ENCODE data around the gene GPR158. TPM values are rescaled to one million over a fixed set of nuclear protein-coding genes. Genes with fewer than 3 reads are reported as not detected.
"Not testable (repeated sequence)": the region's sequence is repeated elsewhere in the genome, so short reads cannot be mapped to it uniquely, and the experiment has no call there.

Gene GPR158, protein sequence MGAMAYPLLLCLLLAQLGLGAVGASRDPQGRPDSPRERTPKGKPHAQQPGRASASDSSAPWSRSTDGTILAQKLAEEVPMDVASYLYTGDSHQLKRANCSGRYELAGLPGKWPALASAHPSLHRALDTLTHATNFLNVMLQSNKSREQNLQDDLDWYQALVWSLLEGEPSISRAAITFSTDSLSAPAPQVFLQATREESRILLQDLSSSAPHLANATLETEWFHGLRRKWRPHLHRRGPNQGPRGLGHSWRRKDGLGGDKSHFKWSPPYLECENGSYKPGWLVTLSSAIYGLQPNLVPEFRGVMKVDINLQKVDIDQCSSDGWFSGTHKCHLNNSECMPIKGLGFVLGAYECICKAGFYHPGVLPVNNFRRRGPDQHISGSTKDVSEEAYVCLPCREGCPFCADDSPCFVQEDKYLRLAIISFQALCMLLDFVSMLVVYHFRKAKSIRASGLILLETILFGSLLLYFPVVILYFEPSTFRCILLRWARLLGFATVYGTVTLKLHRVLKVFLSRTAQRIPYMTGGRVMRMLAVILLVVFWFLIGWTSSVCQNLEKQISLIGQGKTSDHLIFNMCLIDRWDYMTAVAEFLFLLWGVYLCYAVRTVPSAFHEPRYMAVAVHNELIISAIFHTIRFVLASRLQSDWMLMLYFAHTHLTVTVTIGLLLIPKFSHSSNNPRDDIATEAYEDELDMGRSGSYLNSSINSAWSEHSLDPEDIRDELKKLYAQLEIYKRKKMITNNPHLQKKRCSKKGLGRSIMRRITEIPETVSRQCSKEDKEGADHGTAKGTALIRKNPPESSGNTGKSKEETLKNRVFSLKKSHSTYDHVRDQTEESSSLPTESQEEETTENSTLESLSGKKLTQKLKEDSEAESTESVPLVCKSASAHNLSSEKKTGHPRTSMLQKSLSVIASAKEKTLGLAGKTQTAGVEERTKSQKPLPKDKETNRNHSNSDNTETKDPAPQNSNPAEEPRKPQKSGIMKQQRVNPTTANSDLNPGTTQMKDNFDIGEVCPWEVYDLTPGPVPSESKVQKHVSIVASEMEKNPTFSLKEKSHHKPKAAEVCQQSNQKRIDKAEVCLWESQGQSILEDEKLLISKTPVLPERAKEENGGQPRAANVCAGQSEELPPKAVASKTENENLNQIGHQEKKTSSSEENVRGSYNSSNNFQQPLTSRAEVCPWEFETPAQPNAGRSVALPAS (N-terminal part only)
- not detected for polyA plus RNA-seq (2013, experiment 1 of 2; ENCODE audit: insufficient read length)
- 0.06 TPM for polyA plus RNA-seq (2013, experiment 2 of 2; ENCODE audit: insufficient read length)

DNA sequence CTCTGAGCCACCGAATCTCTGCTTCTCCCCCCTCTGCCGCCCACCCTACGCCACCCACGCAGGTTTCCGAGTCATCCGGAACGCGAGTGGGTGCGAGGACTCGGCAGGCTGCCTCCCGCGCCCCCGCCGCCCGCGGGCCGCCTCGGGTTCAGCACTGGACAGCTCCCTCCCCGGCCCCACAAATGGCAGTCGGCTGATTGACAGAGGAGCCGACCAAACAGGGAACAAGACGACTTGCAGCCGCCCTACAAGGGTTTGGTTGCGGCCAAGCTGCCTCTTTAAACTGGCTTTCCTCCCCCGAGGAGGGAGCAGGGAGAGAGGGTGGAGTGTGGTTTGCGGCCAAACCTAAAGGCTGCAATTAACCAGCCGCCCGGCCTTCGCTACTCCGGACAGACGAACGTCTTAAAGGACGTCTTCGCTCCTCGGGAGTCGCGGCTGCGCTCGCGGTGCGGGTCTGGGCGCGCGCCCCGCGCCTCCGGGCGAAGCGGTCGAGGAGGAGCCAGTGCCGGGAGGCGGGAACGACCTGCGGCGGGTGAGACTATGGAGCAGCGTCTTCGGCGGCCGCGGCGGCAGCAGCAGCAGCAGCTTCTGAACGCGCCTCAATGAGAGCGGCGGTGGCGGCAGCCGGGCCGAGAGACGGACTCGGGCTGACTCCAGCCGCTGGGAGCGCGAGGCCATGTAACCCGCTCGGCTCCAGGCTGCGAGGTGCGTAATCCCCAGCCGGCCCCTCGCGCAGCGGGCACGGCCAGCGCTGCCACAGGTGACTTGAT, at the start of gene GPR158:
GPR158 (plus strand) TSS at position 541 of the 770 bp plus-strand sequence. CDS start 420 bp downstream, outside the sequence.
- peak; percentile 95 for DNase-seq

DNA sequence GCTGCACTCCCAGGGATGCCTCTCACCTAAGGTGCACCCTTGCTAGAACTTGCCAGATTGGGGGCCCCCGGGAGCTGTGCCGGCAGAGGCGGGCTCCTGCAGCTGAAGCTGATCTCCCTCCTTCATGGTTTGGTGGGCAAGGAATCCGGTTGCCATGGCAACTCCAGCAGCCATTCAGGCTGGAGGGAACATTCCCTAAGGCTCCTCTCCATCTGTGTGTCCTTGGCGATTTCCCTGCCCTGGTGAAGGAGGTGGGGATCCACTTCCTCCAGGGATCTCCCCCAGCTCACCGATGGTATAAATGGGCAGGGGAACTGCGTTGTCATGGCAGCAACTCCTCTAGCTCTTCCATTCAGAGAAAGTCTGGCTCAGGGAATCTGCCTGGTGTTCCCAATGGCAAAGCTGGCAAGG, 49.6 kb upstream of the GPR158 start:
- DNase-seq = no peak

DNA sequence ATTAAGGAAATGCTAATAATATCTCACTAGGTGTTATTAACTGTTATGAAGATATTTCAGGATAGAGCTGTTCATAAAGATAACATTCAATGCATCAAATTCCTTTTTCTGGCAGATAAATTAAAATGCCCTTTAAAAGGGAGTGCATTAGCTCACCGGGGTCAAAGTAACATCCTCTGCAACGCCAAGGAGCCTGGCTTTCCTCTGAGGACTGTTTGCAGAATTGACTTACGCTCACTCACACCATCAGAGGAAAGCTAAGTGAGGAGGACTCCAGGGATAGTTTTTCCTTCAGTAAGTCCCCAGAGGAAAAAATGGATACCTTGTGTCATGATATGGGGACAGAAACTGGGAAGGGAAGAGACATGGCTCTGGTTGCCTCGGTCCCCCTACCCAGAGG, 45.2 kb upstream of the GPR158 start:
- DNase-seq = no peak

DNA sequence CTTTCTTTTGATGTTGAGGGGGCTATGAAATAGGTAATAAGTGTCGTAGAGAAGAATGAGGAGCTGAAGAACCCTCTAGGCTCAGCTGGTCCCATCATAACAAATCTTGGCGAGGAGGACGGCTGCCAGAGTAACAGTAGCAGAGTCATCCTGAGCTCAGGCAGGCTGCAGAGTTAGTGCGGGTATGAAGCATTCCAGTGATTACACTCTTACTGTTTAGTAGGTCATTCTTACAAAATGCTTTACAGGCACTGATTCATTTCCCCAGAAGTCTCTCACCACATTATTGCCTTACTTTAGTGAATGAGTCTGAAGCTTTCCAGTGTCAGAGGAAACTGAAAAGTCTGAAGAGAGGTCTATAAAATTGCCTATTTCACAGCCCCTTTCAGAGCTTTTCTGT, 43.9 kb upstream of the GPR158 start:
- DNase-seq = no peak

DNA sequence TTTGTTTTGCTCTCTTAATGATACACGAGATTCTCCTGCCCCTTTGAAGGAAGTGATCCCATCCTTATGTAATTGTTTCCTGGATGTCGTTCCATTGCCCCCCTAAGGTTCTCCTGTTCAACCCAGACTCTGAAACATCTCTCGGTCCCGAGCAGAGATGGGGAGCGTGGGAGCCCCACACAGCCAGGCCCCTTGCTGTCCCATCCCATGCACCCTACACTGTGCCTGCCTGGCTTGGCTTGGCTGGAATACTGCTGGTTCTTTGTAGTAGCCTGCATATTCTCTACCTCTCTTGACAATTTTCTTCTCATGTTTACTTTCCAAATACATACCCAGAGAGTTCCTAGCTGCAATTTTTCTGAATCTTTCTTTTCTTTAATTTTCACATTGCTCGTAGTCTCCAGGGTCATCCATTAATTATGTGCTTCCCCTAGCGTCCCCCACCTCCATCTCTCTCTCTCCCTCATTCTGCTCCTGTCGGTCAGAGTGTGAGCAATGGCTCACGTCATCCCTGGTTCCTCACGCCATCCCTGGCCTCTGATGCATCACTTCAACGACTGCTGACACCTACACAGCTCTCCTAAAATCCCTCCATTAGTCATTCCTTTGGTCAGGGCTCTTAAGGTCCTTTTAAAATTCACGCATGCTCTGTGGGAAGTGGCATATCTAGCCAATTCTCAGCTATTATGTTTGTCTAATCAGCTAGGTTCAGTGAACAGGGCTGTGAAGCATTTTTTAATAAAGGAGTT, 32.5 kb upstream of the GPR158 start:
- DNase-seq = no peak

DNA sequence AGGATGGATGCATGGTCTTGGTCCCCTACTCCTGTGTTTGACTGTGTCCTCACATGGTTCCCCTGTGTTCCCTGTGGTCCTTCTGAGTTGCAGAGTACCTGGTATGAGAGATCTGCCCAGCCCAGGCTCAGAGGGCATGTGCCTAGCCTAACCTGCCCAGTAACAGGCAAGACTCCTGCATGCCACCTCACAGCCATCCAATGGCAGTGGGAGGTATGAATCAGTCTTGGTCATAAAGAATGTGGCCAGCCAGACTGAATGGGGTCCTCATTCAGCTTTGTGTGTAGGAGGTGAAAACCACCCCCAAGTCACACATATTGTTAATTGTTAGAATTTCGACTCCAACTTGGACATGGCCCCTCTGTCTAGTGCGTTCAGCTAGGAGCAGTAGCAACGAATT, 17.2 kb upstream of the GPR158 start:
- DNase-seq = no peak

DNA sequence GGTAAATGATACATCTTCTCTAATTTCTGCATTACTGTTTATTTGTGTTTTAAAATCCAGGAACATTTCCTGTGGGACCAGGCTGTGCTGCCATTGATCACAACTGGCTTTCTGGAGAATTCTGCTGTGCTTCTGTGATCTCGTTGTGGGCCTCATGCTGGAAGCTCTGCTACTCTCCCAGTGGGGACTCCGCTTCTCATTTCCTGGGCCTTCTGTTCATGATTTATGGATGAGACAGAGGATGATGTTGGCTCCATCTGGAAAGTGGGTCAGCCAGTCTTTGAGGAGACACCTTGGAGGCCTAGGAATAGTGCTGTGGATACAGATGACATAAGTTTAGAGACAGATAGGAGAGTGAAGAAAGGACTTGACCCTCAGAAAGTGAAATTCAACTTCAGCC, 15.2 kb upstream of the GPR158 start:
- no peak for DNase-seq

DNA sequence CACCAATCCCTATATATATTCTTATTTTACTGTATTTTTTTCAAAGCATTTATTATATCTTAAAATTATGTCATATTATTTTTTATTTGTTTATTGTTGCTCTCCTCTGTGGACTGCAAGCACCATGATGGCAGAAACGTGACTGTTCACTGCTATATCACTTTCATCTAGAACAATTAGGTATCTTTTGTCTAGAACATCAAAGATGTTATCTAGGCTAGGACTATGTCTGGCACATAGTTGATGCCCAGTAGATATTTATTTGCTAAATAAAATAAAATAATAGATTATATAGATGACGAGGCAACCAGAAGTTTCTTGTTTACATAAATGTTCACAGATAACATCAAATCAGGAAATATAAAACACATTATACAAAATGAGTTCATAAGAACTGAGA, 12.4 kb upstream of the GPR158 start:
- DNase-seq = no peak

DNA sequence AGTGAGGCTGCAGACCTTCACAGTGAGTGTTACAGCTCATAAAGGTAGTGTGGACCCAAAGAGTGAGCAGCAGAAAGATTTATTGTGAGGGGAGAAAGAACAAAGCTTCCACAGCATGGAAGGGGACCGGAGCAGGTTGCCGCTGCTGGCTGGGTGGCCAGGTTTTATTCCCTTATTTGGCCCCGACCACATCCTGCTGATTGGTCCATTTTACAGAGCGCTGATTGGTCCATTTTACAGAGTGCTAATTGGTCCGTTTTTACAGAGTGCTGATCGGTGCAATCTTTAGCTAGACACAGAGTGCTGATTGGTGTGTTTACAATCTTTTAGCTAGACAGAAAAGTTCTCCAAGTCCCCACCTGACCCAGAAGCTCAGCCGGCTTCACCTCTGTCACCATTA, 11.3 kb upstream of the GPR158 start:
- not testable (repeated sequence) for DNase-seq

DNA sequence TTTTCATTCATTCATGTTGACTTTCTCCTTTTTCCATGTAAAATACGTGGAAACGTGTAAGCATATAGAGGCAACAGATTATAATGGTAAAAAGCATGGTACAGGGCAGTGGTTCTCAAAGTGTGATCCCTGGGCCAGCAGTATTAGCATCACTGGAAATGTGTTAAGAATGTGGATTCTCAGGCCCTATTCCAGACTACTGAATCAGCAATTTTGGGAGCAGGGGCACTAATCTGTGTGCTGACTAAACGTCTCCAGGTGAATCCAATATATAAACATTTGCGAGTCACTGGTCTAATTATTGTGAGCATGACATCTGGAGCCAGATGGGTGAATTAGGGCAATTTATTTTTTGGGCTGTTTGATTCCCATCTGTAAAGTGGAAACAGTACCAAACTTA, 5.1 kb upstream of the GPR158 start:
- DNase-seq = no peak

DNA sequence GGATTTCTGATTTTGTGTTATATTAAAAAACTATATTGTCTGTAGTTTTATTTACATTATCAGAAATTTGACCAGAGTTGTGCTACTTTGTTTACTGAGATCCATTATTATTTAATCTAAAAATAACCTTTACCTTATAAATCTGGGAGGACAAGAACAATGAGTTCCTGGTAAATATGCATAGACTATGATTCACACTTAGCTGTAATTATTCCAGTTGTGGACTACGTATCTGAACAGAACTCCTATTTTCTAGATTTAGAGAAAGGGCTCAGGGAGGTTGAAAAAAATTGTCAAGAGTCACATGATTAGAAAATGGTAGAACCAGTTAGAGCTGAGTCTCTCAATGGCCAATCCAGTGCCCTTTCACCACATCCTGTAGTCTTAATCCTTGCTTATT, 4.2 kb upstream of the GPR158 start:
- DNase-seq = no peak

DNA sequence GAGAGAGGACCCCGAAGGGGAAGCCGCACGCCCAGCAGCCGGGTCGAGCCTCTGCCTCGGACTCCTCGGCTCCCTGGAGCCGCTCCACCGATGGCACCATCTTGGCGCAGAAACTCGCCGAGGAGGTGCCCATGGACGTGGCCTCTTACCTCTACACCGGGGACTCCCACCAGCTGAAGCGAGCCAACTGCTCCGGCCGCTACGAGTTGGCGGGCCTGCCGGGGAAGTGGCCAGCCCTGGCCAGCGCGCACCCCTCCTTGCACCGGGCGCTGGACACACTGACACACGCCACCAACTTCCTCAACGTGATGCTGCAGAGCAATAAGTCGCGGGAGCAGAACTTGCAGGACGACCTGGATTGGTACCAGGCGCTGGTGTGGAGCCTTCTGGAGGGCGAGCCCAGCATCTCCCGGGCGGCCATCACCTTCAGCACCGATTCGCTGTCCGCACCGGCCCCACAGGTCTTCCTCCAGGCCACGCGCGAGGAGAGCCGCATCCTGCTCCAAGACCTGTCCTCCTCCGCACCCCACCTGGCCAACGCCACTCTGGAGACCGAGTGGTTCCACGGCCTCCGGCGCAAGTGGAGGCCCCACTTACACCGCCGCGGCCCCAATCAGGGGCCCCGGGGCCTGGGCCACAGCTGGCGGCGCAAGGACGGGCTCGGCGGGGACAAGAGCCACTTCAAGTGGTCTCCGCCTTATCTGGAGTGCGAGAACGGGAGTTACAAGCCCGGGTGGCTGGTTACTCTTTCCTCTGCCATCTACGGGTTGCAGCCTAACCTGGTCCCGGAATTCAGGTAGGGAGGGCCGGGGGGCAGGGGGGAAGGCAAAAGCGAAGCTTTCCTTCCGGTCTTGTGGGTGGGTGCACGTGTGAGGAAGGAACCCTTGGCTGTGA, 973 bp downstream of the GPR158 start:
- no peak for DNase-seq

DNA sequence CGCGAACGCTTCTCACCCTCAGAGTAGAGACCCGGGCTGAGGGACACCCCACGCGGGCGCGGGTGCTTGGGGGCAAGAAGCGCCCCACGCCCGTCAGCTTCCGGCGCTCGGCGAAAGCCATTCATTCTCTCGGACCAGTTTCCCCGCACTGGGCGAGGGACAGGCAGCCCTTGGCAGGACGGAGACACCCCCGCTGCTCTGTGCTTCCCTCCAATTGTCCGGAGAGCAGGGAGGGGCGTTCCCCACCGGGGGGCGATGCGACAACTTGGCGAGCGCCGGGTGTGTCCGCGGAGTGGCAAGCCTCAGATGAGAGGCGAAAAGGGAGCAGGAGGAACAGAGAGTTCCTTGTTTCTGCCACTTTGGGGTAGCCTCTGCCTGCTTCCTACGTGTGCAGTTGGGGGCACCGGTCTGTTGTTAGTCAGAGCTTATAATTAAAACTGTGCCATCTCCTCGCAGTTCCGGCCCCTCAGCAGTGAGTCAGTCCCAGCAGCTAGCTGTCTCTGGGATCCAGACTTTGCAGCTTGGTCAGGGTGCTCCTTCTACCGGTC, 1.7 kb downstream of the GPR158 start:
- no peak for DNase-seq

DNA sequence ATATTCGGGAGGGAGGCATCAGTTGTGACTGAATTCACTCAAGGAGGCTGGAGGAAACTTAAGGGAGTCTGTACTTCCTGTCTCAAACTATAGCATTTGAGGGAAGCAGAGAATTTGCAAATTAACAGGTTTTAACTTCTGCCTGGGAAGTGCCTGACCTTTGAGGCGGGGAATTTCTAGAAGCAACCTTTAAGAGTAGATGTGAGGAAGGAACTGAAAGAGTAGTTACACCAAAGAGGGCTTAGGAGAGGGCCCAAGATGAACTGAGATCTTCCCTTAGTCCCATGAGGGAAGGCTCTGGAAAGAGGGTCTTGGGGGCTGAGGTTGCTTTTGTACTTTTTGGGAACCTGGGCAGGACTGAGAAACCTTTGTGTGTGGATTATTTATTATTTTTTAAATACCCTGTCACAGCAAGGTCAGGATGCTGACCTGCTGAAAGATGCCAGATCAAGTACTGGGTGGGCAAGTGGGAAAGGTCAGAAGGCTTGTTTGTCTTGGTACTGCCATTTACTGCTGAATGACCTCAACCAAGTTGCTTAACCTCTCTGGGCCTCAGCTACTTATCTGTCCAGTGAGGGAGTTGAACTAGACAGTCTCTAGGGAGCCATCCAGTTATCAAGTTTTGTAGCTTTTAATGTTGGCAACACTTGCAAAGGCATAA, 2.4 kb downstream of the GPR158 start:
- no peak for DNase-seq

DNA sequence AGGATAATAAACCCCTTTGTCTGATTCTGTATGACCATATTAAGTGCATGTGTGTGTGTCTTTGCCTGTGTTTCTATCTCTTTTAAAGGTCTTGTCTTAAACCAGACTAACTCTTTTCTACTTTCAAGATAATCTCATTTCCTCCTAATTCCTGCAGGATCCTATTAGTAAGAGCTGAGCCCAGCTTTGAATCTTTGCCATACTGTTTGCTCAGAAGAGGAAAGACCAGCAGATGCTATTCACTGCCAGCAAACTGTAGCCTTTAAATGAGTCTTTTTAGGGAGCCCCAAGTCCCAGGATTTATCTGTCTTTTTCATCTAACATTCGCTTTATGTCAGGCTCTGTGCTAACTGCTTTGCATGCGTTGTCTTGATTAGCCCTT, 2.9 kb downstream of the GPR158 start:
- no peak for DNase-seq

DNA sequence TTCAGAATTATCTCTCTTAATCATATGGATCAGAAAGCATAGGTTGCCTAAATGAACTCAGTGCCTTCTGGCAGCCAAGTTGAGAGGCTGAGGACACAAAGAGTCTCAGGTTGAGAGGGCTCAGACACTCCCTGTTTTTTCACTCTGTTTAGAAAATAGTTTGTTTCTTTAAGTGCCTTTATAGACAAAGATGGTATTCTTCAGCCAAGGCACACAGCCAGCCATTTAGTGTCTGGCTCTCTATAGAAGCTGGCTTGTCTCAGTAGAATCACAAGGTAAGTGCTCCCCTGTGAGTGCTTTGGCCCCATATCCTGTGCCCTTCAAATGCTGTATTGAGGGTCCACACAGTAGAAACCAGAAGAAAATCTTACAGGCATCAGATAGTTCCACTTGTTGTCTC, 3.6 kb downstream of the GPR158 start:
- no peak for DNase-seq

DNA sequence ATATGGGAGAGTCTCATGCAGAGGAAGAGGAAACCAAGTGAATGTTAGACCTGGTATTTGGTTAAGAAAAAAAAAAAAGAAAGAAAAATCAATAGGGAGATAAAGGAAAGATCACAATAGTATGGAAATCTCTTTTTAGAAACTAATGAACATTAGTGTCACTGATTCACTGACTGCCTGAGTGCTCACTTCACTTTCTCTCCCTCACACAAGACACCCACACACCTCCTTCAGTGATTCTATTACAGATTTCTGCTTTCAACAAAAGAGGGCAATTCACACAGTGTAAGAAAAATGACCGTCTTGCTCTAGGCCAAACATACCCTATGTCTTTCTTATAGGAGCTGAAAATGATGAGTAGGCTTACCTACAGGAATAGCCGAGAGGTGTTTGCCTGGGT, 6.0 kb downstream of the GPR158 start:
- no peak for DNase-seq

DNA sequence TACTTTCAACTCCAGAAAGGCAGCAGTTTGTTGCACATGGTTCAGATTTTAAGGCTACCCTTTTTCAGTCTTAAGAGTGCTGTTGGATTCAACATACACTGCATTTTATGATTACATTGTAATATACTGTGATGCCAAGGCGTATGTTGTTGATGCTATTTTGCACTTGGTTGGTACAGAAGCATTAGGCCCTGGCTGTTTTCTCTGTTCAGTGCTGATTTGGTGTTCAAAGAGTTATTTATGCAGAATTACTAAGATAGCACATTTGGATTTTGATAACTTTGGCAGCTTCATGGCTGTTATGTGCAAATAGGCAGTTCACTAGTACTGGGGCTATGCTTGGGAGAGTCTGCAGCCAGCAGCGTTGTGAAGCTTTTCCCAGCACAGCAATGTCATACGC, 7.8 kb downstream of the GPR158 start:
- no peak for DNase-seq

DNA sequence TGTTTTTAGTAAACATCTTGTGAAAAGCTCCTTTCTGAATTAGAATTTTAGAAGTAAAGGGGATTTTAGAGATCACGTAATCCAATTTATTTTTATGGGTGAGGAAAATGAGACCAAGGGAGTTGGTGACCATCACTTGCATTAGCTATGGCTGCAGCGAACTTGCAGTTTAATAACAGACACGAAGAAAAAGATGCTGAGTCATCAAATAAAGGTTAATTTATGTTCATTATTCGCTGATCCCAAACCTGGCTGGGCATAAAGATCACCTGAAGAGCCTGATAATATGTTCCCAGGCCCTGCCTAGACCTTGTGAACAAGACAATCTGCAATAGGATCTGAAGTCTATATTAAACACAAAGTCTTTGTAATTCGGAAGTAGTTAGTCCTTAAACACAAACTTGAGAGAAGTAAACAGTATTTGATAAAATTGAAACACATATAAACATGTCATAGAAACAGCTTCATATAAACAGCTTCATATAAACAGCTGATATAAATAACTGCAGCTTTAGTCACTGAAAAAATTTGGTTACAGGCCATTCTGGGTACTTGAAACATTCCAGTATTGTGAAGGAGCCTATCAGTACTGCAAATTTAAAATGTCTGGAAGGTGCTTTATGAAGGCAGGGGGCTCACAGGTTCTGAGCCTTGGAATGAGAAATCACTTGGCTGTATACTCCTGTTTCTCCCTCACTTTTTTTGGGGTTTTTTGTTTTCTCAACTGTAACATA, 16.5 kb downstream of the GPR158 start:
- DNase-seq = no peak

Data from fibroblast of skin of scalp (primary cell).